ENCODE data around the gene GALNT14.

GALNT14 gene

DNA sequence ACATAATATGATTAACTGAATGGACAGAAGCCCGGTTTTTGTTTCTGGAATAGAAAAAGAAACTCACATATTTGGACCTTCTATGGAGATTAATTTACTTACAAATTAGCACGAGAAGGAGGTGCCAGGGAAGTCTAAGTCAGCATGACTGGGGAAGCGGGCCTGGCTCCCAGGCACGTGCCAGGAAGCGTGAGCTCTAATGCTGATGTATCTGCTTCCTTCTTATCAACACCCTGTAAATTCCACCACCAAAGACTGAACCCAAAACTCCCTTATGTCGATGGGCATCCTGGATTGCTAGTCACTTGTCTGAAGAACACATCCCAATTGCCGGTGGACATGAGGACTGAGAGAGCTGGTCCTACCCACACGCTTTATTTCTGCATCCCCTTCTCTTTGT lies 134.5 kb downstream of the GALNT14 start:
- DNase-seq: no peak

DNA sequence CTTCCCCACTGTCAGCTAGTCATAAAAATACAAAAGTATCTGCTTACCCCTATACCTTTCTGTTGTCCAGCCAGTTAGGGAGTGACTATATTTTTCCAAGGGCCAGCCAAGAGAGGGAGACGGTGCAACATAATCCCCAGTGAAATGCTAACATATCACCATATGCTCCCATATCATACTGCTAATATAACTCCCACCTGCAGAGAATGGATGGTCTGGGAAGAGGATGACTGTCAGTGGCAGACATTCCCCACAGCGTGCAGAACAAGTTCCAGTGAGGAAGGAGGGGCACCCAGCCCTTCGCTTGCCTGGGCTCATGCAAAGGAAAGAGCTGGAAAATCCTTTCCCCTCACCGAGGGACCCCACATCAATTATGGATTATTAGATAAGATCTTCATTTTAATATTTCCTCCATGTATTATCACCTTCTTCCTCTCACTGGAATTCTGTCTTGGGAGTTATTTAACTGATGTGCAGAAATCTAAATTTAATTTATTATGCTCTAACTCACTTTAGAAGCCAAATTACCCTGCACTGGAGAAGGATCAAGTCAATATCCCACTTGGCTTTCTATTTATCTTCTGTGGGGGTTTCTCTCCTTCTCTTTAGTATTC lies 135.6 kb downstream of the GALNT14 start:
- no peak for DNase-seq

DNA sequence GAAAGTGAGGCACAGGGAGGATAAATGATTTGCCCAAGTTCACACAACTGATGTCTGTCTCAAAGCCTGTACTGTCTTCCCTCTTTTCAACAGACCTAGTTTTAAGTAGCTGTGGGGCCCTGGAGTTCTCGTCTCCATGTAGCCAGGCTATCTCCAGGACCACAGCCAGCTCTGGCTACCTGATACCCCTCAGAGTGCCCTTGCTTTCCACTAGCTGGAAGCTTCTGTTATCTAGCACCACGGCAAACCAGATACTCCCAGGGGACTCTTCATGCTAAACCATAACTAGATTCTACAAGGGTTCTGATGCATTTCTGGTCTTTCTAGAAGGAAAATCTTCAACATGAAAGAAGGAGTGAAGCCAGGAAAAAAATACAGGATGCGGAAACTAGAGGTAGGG lies 137.3 kb downstream of the GALNT14 start:
- DNase-seq: no peak

- no peak for DNase-seq
Observed at GRCh38 chr2:30998672-30999071, 139.6 kb downstream of the GALNT14 start.

- DNase-seq: no peak
Observed at GRCh38 chr2:30997979-30998378, 140.3 kb downstream of the GALNT14 start.

DNA sequence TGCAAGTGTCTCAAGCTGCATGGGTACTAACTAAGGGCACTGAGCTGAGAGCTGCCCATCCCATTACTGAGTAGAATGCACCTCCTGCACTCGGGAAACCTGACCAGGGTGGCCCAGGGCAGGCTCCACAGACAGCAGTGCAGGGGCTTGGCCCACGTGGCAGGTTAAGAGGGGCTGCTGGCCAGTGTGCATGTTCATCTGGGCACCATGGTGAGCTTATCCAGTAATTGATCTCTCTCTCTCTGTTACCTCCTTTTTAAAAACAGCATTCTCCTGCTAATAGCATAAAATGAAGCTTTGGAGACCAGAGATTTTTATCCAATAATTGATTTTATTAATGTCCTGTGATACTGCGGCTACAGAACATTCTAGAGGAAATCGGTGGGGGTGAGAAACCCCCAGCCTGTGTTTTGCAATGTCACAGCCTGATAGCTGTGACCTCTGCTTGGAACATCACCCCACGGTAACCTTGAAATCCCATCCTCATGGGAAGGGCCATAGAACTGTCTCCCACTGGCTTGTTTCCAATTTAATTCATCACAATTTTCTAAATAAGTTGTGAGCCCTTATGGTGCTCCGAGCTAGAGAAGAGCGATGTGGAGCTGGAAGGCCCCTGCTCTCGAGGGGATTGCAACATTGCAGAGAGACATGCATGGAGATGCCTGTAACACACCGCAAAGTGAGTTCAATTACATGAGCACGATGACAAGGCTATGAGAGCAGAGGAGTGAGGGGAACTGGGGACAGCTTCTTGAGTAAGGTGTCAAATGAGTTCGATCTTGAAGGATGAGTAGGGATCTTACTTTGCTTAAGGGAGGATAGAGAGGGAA lies 143.8 kb downstream of the GALNT14 start:
- no peak for DNase-seq

GRCh38 chr2:30992781-30993180 lies 145.5 kb downstream of the GALNT14 start:
- no peak for DNase-seq

- no peak for DNase-seq
Observed at GRCh38 chr2:30990671-30991070, 147.6 kb downstream of the GALNT14 start.

- no peak for DNase-seq
Observed at GRCh38 chr2:30990176-30990575, 148.1 kb downstream of the GALNT14 start.

GRCh38 chr2:30989746-30990145 lies 148.5 kb downstream of the GALNT14 start:
- no peak for DNase-seq

- DNase-seq: no peak
Observed at GRCh38 chr2:30987566-30987965, 150.7 kb downstream of the GALNT14 start.

DNA sequence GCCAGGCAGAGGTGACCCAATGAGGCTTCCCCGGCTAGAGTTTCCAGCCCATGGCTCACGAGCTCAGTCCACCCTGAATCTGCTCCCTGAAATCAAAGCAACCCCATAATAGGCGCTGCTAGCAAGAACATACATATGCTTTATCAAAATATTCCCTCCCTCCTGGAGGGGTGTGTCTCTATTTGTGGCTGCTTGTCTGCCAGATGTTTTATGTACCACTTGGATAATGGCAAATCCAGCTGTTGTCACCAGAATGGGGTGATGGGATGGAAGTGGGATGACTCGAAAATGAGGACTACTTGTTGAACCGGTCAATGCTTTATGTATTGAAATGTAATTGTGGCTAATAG lies 152.0 kb downstream of the GALNT14 start:
- DNase-seq: no peak

DNA sequence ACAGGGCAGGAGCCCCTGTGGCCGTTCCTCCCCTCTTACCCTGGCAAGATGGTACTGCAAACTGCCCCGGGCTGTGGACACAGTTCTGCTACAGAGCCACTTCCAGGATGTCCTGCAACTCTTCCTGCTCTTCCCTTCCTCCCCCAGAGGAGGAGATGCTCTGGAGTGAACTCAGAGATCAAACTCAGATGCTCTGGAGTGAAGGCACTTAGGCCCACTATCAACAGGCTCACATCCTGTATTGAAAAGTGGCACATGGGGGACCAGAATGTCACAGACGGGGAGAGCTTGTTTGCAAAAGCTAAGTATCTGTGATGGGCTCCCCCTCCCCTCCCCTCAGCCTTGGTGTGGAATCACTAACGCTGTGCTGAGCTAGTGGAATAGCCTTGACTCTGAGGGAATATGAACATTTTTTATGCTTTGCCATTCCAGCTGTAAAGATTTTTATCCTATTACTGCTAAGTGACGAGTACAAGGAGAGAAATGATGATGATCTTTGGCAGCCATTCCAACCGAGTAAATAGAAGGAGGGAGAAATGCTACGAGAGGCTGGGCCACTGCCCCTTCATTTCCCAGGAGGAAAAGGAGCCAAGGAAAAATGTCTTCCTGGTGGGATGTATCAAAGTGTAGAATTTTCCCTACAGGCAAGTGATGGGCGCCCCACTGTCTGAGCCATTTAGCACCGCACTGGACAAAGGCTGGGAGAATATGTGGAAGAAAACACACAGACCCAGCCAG lies 152.6 kb downstream of the GALNT14 start:
- DNase-seq: no peak

DNA sequence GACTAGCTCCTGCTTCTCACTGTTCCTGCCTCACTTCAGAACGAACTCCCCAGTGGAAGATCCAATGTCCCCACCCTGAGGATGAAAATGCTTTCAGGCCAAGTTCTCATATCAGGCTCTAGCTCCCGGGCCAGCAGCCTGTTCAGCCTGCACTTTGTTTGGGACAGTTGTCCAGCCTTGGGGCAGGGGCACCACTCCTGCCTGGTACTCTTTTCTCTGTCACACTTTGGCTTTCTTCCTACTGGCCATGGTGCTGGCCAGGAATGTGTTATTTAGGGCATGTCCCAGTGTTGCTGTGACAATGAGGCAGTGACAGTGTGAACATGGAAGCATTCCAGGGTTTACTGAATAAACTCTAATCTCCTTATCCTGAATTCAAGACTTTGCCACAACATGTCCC lies 154.1 kb downstream of the GALNT14 start:
- no peak for DNase-seq

GRCh38 chr2:30981510-30981909 lies 156.7 kb downstream of the GALNT14 start:
- no peak for DNase-seq

- DNase-seq: no peak
Observed at GRCh38 chr2:30981096-30981495, 157.1 kb downstream of the GALNT14 start.

DNA sequence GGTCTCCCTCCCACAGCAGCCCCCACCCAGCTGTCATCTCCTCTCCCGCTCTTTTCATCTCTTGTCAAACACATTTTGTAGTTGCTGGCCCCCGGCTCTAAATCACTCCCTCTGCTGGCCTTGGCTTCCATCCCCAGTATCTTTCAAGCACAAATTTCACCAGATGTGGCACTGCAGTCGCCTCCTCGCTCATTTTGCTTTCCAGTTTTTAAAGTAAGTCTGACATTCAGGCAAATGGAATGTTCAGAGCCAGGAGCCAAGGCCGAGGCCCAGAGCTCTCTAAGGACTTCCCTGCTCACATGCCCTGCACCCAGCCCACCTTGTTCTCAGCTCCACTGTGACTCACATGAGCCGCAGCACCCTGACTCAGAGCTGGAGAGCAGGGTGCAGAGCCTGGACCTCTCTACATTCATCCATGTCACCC lies 158.4 kb downstream of the GALNT14 start:
- DNase-seq: no peak

- no peak for DNase-seq
Observed at GRCh38 chr2:30978854-30979253, 159.4 kb downstream of the GALNT14 start.

- no peak for DNase-seq
Observed at GRCh38 chr2:30978044-30978443, 160.2 kb downstream of the GALNT14 start.

DNA sequence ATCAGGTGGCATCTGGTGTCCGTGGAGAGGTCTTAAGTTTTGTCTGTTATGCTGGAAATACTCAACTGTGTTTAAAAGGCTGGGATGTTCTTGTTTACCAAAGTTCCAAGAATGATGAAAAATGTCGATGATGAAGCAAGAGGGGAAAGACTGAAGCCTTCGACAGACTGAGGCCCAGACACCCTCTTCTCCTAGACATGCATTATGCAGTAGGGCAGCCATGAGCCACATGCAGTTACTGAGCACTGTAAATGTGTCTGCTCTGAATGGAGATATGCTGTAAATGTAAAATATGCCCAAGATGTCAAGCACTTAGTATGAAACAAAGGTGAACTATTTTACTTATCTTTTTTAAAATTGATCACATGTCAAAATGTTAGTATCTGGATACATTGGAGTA lies 163.1 kb downstream of the GALNT14 start:
- no peak for DNase-seq

- DNase-seq: no peak
Observed at GRCh38 chr2:30974554-30974953, 163.7 kb downstream of the GALNT14 start.

DNA sequence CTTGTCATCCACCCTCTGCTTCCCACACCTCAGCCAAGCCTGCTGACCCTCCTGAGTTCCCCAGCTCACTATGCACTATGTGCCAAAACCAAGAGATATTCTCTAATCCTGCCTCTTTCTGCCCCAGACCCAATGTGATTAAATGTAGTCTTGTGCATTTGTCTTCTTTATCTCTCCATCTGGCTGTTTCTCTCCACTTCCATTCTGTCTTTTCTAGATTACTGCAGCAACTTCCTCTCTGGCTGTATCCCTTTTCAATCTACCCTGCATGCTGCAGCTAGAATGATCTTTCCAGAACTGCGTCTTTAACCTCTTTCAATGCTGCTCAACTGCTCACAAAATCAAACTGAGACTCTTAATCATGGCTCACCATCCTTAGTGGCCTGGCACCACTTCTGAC lies 164.1 kb downstream of the GALNT14 start:
- DNase-seq: no peak

GRCh38 chr2:30971231-30972025 lies 166.8 kb downstream of the GALNT14 start:
- no peak for DNase-seq

Data from activated CD8-positive, alpha-beta memory T cell treated with anti-CD3 and anti-CD28 coated beads, Interleukin-2, amount 50 U/mL, for 4 hours (primary cell).